HCT116 (cell line): ENCODE data around the gene CYP46A1. TPM values are rescaled to one million over a fixed set of nuclear protein-coding genes. Genes with fewer than 3 reads are reported as not detected.

Experiments used
- ATAC-seq: fragments of 200-7000 bp; cut with Tn5 transposase; 2 replicates; pipeline ENCODE4 v1.9.1; 2020; ENCODE audit warnings: mild to moderate bottlenecking, moderate library complexity
- BruUV-seq: library from RNA; stranded (reverse); fragments of 400-500 nt; replicated peaks from 2 replicates; lab custom pipeline; 2021; lab: Mats Ljungman, UMichigan
- CTCF ChIA-PET: fragments of 300-600 bp; sonication (Branson Sonifier 250); formaldehyde crosslinking; loops from one replicate; lab custom pipeline; 2021; ENCODE audit warnings: antibody characterized with exemption; lab: Charles Lee
- POLR2A ChIA-PET: fragments of 300-600, 350-600 bp; sonication (Branson Sonifier 250); formaldehyde crosslinking; loops from one replicate; lab custom pipeline; 2021; ENCODE audit warnings: antibody characterized with exemption; lab: Charles Lee
- RAD21 ChIA-PET, 2 experiments: fragments of 300-600 bp; sonication (Branson Sonifier 250); formaldehyde crosslinking; loops; one replicate each; lab custom pipeline; 2023; ENCODE audit warnings: low total read pairs in 2 of 2; ENCODE audit not compliant: uncharacterized antibody in 2 of 2, unreplicated experiment in 2 of 2, low non-redundant PET in 1 of 2; lab: Charles Lee
- DNase-seq: peaks from one replicate; pipeline ENCODE4 v3.0.0-alpha.2; 2010; ENCODE audit warnings: low read depth, low spot score
- H2AFZ ChIP-seq: fragments of 200-600 bp; shearing (Covaris generic), sonication (generic); 2 replicates; pipeline ENCODE4 v1.6.1; 2017; ENCODE audit warnings: low read depth, mixed run types, mixed read lengths, antibody characterized with exemption, low read length; ENCODE audit not compliant: poor library complexity, severe bottlenecking
- H3K27ac ChIP-seq: 2 replicates; pipeline ENCODE4 v1.5.1; 2012; ENCODE audit warnings: low read depth, low read length
- H3K27me3 ChIP-seq: fragments of 200-600 bp; sonication (generic); 2 replicates; pipeline ENCODE4 v1.6.1; 2016; ENCODE audit warnings: mixed run types, low read length, mixed read lengths; ENCODE audit not compliant: insufficient read depth
- H3K36me3 ChIP-seq, 2 experiments: fragments of 200-500 bp in 1 of 2; fragments of 200-600 bp in 1 of 2; sonication (Bioruptor generic) in 1 of 2; sonication (generic) in 1 of 2; 2 replicates each; pipeline versions ENCODE4 v1.5.1 to v1.6.1; 2014 to 2016; ENCODE audit warnings: low read length in 2 of 2, inconsistent platforms in 1 of 2, mixed read lengths in 1 of 2, mixed run types in 1 of 2; ENCODE audit not compliant: insufficient read depth in 2 of 2, control insufficient read depth in 1 of 2
- H3K4me1 ChIP-seq, 2 experiments: fragments of 200-600 bp in 1 of 2; sonication (generic) in 1 of 2; 2 replicates each; pipeline versions ENCODE4 v1.5.1 to v1.6.1; 2012 to 2017; ENCODE audit warnings: low read length in 2 of 2, inconsistent platforms in 1 of 2, mild to moderate bottlenecking in 1 of 2, mixed read lengths in 1 of 2, mixed run types in 1 of 2, moderate library complexity in 1 of 2; ENCODE audit not compliant: insufficient read depth in 2 of 2, control insufficient read depth in 1 of 2
- H3K4me2 ChIP-seq: fragments of 200-600 bp; sonication (generic); 2 replicates; pipeline ENCODE4 v1.6.1; 2017; ENCODE audit warnings: mixed run types, low read length, mixed read lengths
- H3K4me3 ChIP-seq, 2 experiments: fragments of 200-600 bp in 1 of 2; sonication (generic) in 1 of 2; replicated peaks in 1 of 2; 2 replicates each; pipeline ENCODE4 v1.5.1; 2011 to 2016; ENCODE audit warnings: low read length in 2 of 2, control low read depth in 1 of 2, low read depth in 1 of 2, mild to moderate bottlenecking in 1 of 2, mixed read lengths in 1 of 2, mixed run types in 1 of 2
- H3K79me2 ChIP-seq: fragments of 200-600 bp; sonication (generic); 2 replicates; pipeline ENCODE4 v1.6.1; 2017; ENCODE audit warnings: mild to moderate bottlenecking, mixed run types, low read length, moderate library complexity, mixed read lengths; ENCODE audit not compliant: insufficient read depth
- H3K9ac ChIP-seq: fragments of 200-600 bp; sonication (generic); 2 replicates; pipeline ENCODE4 v1.6.1; 2016; ENCODE audit warnings: low read length, mixed read lengths
- H3K9me2 ChIP-seq: fragments of 200-600 bp; sonication (generic), shearing (Covaris generic); 2 replicates; pipeline ENCODE4 v1.6.1; 2017; ENCODE audit warnings: mixed run types, mild to moderate bottlenecking, moderate library complexity; ENCODE audit not compliant: insufficient read depth
- H3K9me3 ChIP-seq, 2 experiments: fragments of 200-500 bp in 1 of 2; fragments of 200-600 bp in 1 of 2; sonication (Bioruptor generic) in 1 of 2; sonication (generic) in 1 of 2; 2 replicates each; pipeline ENCODE4 v1.6.1; 2014 to 2017; ENCODE audit warnings: low read length in 2 of 2, mixed read lengths in 2 of 2, inconsistent platforms in 1 of 2, low read depth in 1 of 2, mild to moderate bottlenecking in 1 of 2, mixed run types in 1 of 2, moderate library complexity in 1 of 2; ENCODE audit not compliant: control insufficient read depth in 1 of 2, insufficient read depth in 1 of 2
- H4K20me1 ChIP-seq: fragments of 200-600 bp; sonication (generic), shearing (Covaris generic); 2 replicates; pipeline ENCODE4 v1.6.1; 2017; ENCODE audit warnings: mixed run types, mild to moderate bottlenecking, moderate library complexity; ENCODE audit not compliant: insufficient read depth
- CBX3 ChIP-seq: IDR thresholded peaks from 2 replicates; pipeline ENCODE4 v1.6.1; 2012; ENCODE audit warnings: low read depth
- CEBPB ChIP-seq: IDR thresholded peaks from 2 replicates; pipeline ENCODE4 v1.6.1; 2012; ENCODE audit warnings: low read depth
- EGR1 ChIP-seq: IDR thresholded peaks from 2 replicates; pipeline ENCODE4 v1.6.1; 2012; ENCODE audit warnings: low read depth
- EZH2phosphoT487 ChIP-seq: fragments of 200-600 bp; IDR thresholded peaks from 2 replicates; pipeline ENCODE4 v1.6.1; 2018; ENCODE audit warnings: antibody characterized with exemption, borderline replicate concordance
- RAD21 ChIP-seq: IDR thresholded peaks from 2 replicates; pipeline ENCODE4 v1.6.1; 2012; ENCODE audit warnings: low read depth, mild to moderate bottlenecking
- SIN3A ChIP-seq: IDR thresholded peaks from 2 replicates; pipeline ENCODE4 v1.6.1; 2012; ENCODE audit warnings: low read depth
- ZFX ChIP-seq: fragments of 450-650 bp; IDR thresholded peaks from 2 replicates; pipeline ENCODE4 v1.6.1; 2017
- intact Hi-C: fragments of 100-400 bp; cut with micrococcal nuclease; formaldehyde crosslinking; loops from 2 replicates; pipeline ENCODE4 v1.10.0; 2022
- total RNA-seq: library from RNA; stranded (reverse); gene quantifications from one replicate; pipeline ENCODE4 v1.2.1, GENCODE V29; 2021; ENCODE audit not compliant: unreplicated experiment
- TF ChIP-seq, protein P1 (sequence below): IDR thresholded peaks from 2 replicates; pipeline ENCODE4 v1.6.1; 2011; ENCODE audit warnings: mild to moderate bottlenecking, low read length, moderate library complexity; ENCODE audit not compliant: insufficient replicate concordance; ENCODE audit errors: extremely low read depth
- TF ChIP-seq, protein P2 (sequence below): IDR thresholded peaks from 2 replicates; pipeline ENCODE4 v1.6.1; 2012

CYP46A1 gene
- total RNA-seq, 1 experiment from 2014 or later = 0.76 TPM

DNA sequence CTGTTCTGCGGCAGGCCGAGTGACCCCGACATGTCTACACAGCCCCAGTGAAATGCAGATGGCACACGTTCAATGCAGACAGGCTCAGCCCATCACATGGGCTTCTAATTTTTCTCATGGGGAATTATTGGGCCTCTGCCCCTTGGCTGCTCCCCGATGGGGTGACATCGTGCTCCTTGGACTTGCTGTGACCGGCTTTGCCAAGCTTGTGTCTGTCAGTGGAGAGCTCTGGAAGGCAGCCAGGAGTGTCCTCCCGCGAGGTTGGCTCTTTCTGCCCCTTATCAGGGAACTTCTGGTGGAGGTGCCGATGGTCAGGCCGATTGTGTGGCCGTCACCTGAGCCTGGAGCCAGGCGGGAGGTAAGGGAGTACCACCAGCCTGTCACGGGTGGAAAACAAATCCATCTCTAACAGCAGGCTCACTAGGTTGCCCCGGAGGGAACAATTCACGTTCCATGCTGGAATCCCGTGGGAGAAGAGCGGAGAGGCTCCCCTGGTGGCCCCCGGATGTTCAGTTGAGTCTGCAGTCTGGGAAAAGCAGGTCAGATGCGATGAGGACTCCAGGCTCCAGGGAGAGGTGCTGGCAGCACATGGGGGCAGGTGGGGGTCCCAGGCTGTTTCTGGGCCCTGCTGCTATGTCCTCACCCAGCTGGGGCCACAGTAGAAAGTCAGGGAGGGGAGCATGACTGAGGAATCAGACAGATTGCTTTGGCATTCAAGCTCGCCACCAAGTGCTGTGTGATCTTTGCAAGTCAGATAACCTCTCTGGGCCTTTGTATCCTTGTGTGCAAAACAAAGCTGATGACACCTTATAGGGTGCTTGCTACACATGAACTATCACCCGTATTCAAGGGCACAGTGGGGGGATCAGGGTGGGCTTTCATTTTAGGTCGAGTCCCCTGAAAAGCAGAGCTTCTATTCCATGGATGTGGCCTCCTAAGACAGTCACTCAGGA lies 65.9 kb downstream of the CYP46A1 start (continued):
- TF ChIP-seq, protein P1, sequence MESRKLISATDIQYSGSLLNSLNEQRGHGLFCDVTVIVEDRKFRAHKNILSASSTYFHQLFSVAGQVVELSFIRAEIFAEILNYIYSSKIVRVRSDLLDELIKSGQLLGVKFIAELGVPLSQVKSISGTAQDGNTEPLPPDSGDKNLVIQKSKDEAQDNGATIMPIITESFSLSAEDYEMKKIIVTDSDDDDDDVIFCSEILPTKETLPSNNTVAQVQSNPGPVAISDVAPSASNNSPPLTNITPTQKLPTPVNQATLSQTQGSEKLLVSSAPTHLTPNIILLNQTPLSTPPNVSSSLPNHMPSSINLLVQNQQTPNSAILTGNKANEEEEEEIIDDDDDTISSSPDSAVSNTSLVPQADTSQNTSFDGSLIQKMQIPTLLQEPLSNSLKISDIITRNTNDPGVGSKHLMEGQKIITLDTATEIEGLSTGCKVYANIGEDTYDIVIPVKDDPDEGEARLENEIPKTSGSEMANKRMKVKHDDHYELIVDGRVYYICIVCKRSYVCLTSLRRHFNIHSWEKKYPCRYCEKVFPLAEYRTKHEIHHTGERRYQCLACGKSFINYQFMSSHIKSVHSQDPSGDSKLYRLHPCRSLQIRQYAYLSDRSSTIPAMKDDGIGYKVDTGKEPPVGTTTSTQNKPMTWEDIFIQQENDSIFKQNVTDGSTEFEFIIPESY = no peak
- no peak for TF ChIP-seq CBX3
- no peak for TF ChIP-seq SIN3A

DNA sequence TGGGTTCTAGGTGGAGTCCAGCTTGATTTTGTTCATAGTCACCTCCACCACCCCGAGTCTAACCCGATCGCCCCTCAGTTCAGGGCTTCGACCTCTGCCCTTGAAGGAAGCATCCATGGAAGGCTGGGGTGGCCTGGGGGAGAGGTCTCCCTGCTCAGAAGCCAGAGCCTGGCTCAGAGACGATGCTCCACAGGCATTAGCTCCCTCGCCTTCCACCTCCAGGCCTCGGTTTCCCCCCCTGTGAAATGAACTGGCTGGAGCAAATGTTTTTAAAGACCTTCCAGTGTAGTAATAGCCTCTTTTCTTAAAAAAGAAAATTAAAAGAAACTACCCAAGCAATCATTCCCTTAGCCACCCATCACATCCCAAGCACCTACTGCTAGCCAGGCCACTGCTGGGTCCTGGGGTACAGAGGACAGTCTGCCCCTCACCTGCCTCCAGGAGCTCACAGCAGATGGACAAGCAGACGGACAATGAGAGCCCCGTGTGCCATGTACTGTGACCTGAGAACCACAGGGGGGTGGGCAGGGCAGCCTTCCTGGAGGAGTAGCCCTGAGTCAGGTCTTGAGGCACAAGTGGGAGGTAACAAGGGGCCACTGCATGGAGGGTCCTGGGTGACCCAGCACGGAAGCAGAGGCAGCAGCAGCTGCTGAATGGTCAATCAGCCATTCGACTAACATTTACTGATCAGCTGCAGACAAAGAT lies 66.8 kb downstream of the CYP46A1 start:
- POLR2A ChIA-PET = no interaction called here
- H3K4me1 ChIP-seq = peaks cover 15 to 41% of the 10 kb centered on the region in 2 experiments
- no TSS peak for BruUV-seq

More for the DNA sequence above, 66.8 kb downstream of the CYP46A1 start:
- Histone ChIP-seq H3K9me3 (no peaks in the 10 kb centered on the region), H3K36me3 (no peaks in the 10 kb centered on the region), H3K9ac (no peak overlapping the region), H3K27me3 (no peaks in the 10 kb centered on the region; the same call in 1 of the 2 replicates), H3K9me2 (no peaks in the 10 kb centered on the region), H3K4me2 (no peak overlapping the region), H3K79me2 (no peaks in the 10 kb centered on the region), H3K27ac (no peak overlapping the region), H2AFZ (no peak overlapping the region), H3K4me3 (no peak overlapping the region), H4K20me1 (no peaks in the 10 kb centered on the region)
- no peak for DNase-seq
- intact Hi-C loops = no loop called here
- CTCF ChIA-PET = interaction anchor here (1.2 kb wide), 1 partner anchor 21 kb away, joined by 3 read pairs; no protein-coding TSS in a partner anchor
- no peak for ATAC-seq
- TF ChIP-seq, protein P2, sequence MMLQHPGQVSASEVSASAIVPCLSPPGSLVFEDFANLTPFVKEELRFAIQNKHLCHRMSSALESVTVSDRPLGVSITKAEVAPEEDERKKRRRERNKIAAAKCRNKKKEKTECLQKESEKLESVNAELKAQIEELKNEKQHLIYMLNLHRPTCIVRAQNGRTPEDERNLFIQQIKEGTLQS = no peak
- TF ChIP-seq CEBPB (no peak), RAD21 (no peak), EZH2phosphoT487 (no peak), ZFX (no peak), EGR1 (no peak), CBX3 (no peak)
- RAD21 ChIA-PET = no interaction called here
